ENCODE measurements around the gene FBXO15.

Gene FBXO15

DNA sequence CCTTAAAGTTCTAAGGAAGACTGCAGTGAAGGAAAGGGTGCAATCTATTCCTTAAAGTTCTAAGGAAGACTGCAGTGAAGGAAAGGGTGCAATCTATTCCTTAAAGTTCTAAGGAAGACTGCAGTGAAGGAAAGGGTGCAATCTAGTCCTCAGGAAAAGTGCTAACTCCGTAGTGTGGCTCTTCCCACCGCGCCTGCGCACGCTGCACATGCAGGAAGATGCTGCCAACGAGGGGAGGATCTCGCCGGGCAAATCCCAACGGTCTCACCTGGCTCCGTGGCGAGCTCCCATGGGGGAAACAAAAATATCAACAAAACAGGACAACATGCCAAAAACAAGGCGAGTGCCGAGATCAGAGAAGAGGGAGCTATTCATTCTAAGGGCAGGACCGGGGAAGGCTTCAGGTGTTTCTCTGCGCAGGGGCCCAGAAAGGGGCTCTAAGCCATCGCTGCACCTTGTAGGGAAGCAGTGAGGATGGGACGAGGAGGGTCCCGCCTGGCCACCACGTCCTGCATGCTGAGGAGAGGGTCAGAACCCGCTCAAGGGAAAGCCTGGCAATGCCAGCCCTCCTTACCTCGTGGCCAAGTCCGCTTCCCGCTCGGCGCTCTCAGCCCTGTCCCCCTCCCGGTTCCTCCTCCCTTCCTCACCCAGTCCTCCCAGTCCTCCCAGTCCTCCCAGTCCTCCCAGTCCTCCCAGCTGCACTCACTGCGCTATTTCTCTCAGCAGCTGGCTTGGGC is 25.2 kb upstream of the FBXO15 start:
- no peak overlapping the region for H3K27ac Mint-ChIP-seq
- H3K27me3 Mint-ChIP-seq = peaks cover 33% of the 10 kb centered on the region
- no peaks in the 10 kb centered on the region for H3K36me3 Mint-ChIP-seq (ENCODE audit: low read depth)
- H3K4me3 Mint-ChIP-seq = no peak overlapping the region
- peaks cover 7% of the 10 kb centered on the region for H3K4me1 Mint-ChIP-seq (ENCODE audit: low read depth)
- intact Hi-C loops (cut with micrococcal nuclease) = no loop called here
- no peaks in the 10 kb centered on the region for H3K9me3 Mint-ChIP-seq

DNA sequence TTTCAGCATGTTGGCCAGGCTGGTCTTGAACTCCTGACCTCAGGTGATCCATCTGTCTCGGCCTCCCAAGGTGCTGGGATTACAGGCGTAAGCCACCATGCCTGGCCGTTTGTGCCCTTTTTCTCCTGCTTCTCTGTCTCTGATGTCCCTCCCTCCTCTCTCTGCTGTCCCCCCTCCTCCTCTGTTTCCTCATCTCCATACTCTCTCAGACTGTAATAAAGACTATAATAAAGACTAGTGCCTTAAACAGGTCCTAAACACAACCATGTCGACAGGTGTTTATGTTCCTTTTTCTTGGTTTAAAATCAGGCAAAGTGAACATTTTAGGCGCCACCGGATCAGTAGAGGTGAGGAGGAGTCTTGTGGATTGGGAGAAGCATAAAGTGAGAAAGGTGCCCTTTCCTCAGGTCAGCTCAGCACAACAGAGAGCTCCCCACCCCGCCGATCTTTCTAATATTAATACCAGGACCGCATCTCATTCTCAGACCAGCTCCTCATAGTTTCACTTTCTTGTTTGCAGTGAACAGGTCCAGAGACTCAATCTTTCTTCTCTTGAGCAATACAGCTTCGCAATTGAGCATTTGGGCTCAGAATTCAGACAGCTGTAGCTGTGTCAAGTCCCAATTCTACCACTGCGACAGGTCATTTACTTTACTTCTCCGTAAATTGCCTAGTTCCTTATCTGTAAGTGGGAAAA is 24.4 kb upstream of the FBXO15 start:
- Mint-ChIP-seq H3K4me1 (ENCODE audit: low read depth) (peaks cover 7% of the 10 kb centered on the region), H3K27ac (no peak overlapping the region), H3K27me3 (peaks cover 33% of the 10 kb centered on the region), H3K36me3 (ENCODE audit: low read depth) (no peaks in the 10 kb centered on the region), H3K9me3 (no peaks in the 10 kb centered on the region), H3K4me3 (peak overlapping the region; percentile 18)
- intact Hi-C loops (cut with micrococcal nuclease) = no loop called here

DNA sequence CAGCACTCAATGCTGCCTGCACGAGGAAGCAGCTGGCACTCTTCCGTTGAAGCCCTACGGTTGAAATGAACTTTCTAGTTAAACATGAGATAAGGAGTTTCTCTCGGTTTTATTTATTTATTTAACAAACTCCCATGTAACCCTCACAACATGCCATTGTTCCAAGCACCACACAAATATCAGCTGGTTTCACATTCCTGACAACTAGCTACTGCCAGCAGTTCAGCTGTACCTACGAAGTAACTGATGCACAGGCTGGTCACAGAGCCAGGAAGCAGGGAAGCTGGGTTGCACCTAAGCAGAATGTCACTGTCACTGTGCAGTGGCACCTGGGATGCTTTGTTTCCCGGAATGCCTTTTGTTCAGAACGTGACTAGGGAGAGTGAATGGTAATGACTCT is 18.8 kb upstream of the FBXO15 start:
- Mint-ChIP-seq H3K27ac (no peak overlapping the region), H3K4me3 (no peak overlapping the region), H3K4me1 (ENCODE audit: low read depth) (peaks cover 32% of the 10 kb centered on the region), H3K36me3 (ENCODE audit: low read depth) (peaks cover 9% of the 10 kb centered on the region), H3K9me3 (no peaks in the 10 kb centered on the region), H3K27me3 (peaks cover 10% of the 10 kb centered on the region)
- intact Hi-C loops (cut with micrococcal nuclease) = no loop called here

DNA sequence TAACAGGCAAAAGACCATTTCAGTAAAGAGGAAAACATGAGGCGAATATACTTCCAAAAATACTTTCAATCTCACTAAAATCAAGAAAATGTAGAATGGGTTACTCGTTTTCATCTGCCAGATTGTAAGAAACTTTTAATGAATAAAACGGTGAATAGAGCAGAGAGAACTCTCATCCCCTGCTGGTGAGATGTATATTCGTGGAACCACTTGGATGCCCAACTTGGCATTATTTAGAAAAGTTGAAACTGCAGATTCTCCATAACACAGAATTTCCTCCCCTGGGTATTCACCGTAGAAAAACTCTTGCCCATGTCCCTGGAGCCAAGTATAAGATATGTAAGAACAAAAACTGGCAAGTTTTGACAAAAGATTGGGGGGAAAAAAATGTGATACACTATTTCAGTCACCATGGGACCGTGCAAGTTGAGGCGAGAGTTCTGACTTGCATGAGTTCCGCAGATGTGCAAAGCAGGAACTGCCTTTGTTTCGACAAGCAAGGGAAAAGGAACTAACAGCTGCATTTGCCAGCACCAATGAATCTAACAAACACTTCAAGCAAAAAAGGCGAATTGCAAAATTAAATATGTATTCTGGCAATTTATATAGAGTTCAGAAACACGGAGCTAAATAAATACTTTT is 15.5 kb upstream of the FBXO15 start:
- H3K4me3 Mint-ChIP-seq = peak overlapping the region; percentile 20
- peaks cover 44% of the 10 kb centered on the region for H3K4me1 Mint-ChIP-seq (ENCODE audit: low read depth)
- peaks cover 41% of the 10 kb centered on the region for H3K36me3 Mint-ChIP-seq (ENCODE audit: low read depth)
- intact Hi-C loops (cut with micrococcal nuclease) = no loop called here
- H3K27me3 Mint-ChIP-seq = peaks cover 3% of the 10 kb centered on the region
- peak overlapping the region; percentile 57 for H3K27ac Mint-ChIP-seq
- no peaks in the 10 kb centered on the region for H3K9me3 Mint-ChIP-seq

DNA sequence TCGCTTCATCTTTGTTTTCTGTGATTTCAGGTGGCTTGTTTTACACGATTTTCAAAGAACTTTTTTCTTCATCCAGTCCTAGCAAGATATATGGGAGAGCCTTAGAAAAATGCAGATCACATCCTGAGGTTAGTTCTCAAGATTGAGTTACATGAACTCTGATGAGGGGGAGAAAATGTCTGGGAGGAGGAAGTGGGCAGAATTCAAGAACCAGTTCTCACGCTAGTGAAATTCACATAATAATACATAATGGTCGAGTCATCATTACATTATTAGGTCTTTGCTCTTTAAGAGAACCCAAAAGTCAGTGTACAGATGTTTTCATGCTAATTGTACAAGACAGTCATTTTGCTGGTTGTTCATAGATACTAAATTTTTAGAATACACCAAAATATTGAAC is 7.6 kb upstream of the FBXO15 start:
- peaks cover 83% of the 10 kb centered on the region for H3K36me3 Mint-ChIP-seq (ENCODE audit: low read depth)
- H3K9me3 Mint-ChIP-seq = no peaks in the 10 kb centered on the region

DNA sequence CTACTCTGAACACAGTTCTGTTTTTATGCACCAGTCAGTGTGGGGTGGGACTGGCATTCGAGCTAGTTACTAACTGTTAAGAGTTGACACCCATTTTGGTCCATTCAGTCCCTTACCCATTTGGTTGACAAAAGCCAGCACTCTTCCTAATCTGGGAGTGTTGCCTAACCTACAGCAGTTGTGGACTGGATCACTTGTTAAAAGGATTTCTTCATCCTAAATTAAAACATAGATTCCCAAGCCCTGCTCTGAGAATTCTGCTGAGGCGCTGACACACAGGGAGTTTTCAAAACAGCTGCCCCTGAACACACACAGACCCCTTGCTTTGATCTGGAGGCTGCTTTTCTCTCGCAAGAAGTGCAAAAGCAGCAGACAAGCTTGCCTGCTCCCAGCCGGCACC is 7.1 kb upstream of the FBXO15 start:
- Mint-ChIP-seq H3K4me1 (ENCODE audit: low read depth) (peaks cover 33% of the 10 kb centered on the region), H3K4me3 (no peak overlapping the region), H3K36me3 (ENCODE audit: low read depth) (peaks cover 81% of the 10 kb centered on the region), H3K27me3 (no peaks in the 10 kb centered on the region), H3K9me3 (no peaks in the 10 kb centered on the region), H3K27ac (peak overlapping the region; percentile 24)
- intact Hi-C loops (cut with micrococcal nuclease) = no loop called here

More for the DNA sequence above, 7.6 kb upstream of the FBXO15 start:
- H3K27me3 Mint-ChIP-seq = no peaks in the 10 kb centered on the region
- H3K27ac Mint-ChIP-seq = peak overlapping the region; percentile 24
- H3K4me3 Mint-ChIP-seq = no peak overlapping the region
- intact Hi-C loops (cut with micrococcal nuclease) = no loop called here
- H3K4me1 Mint-ChIP-seq (ENCODE audit: low read depth) = peaks cover 29% of the 10 kb centered on the region

DNA sequence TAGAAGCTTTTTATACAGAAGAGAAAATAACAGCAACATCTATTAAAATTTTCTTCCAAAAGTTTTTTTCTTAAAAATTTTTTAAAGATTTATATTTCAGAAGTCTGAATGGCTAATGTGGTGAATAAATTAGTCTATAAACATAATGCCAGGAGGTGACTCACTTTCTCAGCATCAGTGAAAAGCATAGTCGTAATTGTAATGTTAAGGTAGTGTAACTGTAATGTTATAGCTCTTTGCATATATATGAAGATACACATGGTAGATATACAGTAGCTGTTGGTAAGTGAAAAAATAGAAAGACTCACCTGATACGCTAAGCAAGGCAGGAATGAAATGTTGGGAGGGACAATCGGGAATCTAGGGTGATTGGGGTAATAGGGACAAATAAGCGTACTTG is 6.2 kb upstream of the FBXO15 start:
- no peaks in the 10 kb centered on the region for H3K9me3 Mint-ChIP-seq
- no peaks in the 10 kb centered on the region for H3K27me3 Mint-ChIP-seq
- peaks cover 42% of the 10 kb centered on the region for H3K4me1 Mint-ChIP-seq (ENCODE audit: low read depth)
- H3K36me3 Mint-ChIP-seq (ENCODE audit: low read depth) = peaks cover 73% of the 10 kb centered on the region
- intact Hi-C loops (cut with micrococcal nuclease) = no loop called here
- no peak overlapping the region for H3K4me3 Mint-ChIP-seq
- H3K27ac Mint-ChIP-seq = no peak overlapping the region

DNA sequence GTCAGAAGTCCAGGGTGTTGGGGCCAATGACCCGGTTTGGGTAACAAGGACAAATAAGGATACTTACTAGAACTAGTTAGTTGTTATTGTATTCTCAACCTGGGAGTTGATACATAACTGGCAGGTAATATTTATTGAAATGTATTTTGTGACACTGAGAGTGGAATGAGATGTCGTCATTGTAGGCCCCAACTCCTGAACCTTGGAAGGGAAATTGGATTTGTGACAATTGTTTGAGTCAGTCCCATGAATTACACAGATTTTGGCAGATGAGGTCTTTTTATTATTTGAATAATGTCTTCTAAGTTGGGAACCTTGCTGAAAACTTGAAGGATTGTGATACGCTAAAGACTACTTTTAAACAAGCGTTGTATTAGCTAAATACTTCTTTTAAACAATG is 5.7 kb upstream of the FBXO15 start:
- H3K27ac Mint-ChIP-seq = peak overlapping the region; percentile 19

DNA sequence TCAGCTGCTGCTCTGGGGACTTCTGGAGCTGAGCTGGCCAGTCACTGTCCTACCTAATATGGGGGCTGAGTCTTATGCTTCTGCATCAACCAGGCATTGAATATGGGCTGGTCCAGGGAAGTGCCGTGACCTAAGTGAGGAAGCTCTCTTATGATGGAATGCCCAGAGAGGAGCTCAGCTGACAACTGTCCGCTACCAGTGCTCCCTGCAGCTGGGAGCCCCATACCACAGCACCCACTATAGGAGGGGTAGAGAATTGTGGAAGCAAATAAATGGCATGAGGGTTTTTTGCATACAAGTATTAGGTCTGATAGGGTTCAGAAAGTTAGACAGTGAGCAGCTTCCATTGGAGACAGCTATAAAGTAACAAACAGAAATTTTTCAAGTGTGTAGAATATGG is 5.2 kb upstream of the FBXO15 start:
- Mint-ChIP-seq H3K4me3 (no peak overlapping the region), H3K27me3 (no peaks in the 10 kb centered on the region), H3K27ac (peak overlapping the region; percentile 19), H3K9me3 (no peaks in the 10 kb centered on the region), H3K36me3 (ENCODE audit: low read depth) (peaks cover 65% of the 10 kb centered on the region), H3K4me1 (ENCODE audit: low read depth) (peaks cover 44% of the 10 kb centered on the region)
- intact Hi-C loops (cut with micrococcal nuclease) = no loop called here

More for the DNA sequence above, 5.7 kb upstream of the FBXO15 start:
- H3K9me3 Mint-ChIP-seq = no peaks in the 10 kb centered on the region
- H3K36me3 Mint-ChIP-seq (ENCODE audit: low read depth) = peaks cover 70% of the 10 kb centered on the region
- intact Hi-C loops (cut with micrococcal nuclease) = no loop called here
- no peaks in the 10 kb centered on the region for H3K27me3 Mint-ChIP-seq
- no peak overlapping the region for H3K4me3 Mint-ChIP-seq
- H3K4me1 Mint-ChIP-seq (ENCODE audit: low read depth) = peaks cover 44% of the 10 kb centered on the region

DNA sequence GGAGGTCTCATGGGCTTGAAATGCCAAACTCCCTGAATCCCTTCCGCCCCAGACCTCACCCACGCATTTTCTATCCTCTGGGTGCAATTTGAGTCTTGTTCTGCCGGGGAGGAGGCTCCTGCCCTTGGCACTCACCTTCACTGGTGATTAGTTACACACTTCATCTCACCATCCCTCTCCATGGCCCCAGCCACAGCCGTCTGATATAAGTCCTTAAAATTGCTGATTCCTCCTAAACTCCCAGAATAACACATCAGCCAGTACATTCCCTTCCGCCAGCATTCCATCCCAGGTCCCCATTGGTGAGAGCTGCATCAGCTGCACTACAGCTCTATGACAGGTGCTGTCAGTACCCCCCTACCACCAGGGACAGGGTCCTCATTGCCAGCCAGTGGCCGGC is 4.6 kb upstream of the FBXO15 start:
- H3K27me3 Mint-ChIP-seq = no peaks in the 10 kb centered on the region
- H3K4me1 Mint-ChIP-seq (ENCODE audit: low read depth) = peaks cover 44% of the 10 kb centered on the region
- intact Hi-C loops (cut with micrococcal nuclease) = no loop called here
- no peak overlapping the region for H3K4me3 Mint-ChIP-seq
- H3K9me3 Mint-ChIP-seq = no peaks in the 10 kb centered on the region
- peaks cover 59% of the 10 kb centered on the region for H3K36me3 Mint-ChIP-seq (ENCODE audit: low read depth)
- H3K27ac Mint-ChIP-seq = peak overlapping the region; percentile 6

DNA sequence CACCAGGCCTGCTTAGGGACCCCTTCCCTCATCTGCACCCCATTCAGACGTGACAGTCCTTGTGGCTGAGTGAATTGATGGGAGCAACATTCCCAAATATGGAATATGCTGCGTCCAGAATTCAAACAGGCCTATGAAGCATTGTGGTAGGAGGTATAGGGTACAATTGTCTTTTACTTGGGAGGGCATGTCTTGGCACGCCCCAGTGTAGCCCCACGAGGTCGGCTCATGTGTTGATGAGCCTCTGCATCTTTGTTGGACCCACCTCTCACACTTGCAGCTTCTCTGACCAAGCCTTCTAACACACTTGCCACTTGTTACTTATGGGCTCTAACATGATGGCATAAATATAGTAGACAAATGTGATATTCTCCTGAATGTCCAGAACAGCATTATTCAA is 2.2 kb upstream of the FBXO15 start:
- intact Hi-C loops (cut with micrococcal nuclease) = loop anchor here (2.0 kb wide), 2 partner anchors 143 to 351 kb away; no protein-coding TSS in a partner anchor
- Mint-ChIP-seq H3K27ac (no peak overlapping the region), H3K36me3 (ENCODE audit: low read depth) (peaks cover 43% of the 10 kb centered on the region), H3K27me3 (peaks cover 4% of the 10 kb centered on the region), H3K9me3 (no peaks in the 10 kb centered on the region), H3K4me1 (ENCODE audit: low read depth) (peaks cover 43% of the 10 kb centered on the region), H3K4me3 (no peak overlapping the region)

DNA sequence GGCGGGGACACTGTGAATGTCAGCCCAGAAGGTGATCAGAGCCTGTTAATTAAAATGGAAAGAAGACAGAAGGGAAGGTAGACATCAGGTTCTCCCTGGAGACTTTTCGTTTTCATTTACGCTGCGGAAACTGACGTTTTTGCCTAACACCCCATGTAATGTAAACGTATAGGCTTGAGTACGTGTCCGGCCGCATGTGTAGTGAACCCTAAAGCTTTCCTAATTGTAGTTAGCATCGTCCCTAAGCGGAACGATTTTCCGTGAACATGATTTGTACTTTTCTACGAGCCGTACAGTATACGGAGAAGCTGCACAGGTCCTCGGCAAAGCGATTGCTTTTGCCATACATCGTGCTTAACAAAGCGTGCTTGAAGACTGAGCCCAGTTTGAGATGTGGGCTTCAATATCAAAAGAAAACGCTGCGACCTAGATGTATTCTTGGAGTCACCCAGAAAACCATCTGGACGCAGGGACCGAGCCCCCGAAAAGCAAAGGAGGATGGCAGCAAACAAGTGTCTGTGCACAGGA is 973 bp upstream of the FBXO15 start:
- Mint-ChIP-seq H3K4me1 (ENCODE audit: low read depth) (peaks cover 43% of the 10 kb centered on the region), H3K36me3 (ENCODE audit: low read depth) (peaks cover 30% of the 10 kb centered on the region), H3K27ac (peak overlapping the region; percentile 97), H3K27me3 (peaks cover 4% of the 10 kb centered on the region), H3K4me3 (peak overlapping the region; percentile 92), H3K9me3 (no peaks in the 10 kb centered on the region)
- intact Hi-C loops (cut with micrococcal nuclease) = loop anchor here (1.0 to 2.0 kb wide), 3 partner anchors 144 to 449 kb away; partner anchors contain the start of gene ZNF407

DNA sequence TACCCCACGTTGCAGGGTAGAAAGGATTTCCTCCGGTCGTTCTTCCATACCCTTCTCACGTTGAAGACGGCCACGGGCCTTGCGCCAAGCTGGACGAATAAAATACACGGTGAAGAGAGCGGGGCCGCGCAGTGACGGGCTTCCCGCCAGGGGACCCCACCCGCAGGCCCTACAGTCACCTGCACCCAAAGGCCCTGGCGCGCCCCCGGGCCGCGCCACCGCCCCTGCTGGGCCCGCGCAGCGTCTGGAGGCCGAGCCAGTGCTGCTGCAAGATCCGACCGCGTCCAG is 199 bp downstream of the FBXO15 start:
- Mint-ChIP-seq H3K4me3 (peak overlapping the region; percentile 92), H3K9me3 (no peaks in the 10 kb centered on the region), H3K27me3 (peaks cover 4% of the 10 kb centered on the region), H3K27ac (peak overlapping the region; percentile 97), H3K4me1 (ENCODE audit: low read depth) (peaks cover 36% of the 10 kb centered on the region), H3K36me3 (ENCODE audit: low read depth) (peaks cover 22% of the 10 kb centered on the region)
- intact Hi-C loops (cut with micrococcal nuclease) = no loop called here

DNA sequence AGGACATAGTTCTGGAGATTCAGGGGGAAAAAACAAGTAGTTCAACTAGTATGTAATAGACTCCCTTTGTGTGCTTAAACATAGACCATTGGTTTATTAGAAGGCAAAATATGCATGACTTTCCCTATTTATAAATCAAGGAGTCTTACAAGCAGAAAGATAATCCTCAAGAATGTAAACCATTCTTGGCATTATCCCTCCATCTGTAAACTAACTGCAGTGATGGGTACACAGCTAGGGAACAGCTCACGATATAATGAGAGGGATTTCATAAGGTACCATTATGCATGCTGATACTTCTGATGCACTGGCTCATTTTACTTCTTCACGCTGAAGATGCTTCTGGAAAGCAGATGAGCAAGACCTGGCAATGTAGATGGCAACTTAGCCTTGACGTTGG is 878 bp downstream of the FBXO15 start:
- peaks cover 4% of the 10 kb centered on the region for H3K27me3 Mint-ChIP-seq
- H3K4me1 Mint-ChIP-seq (ENCODE audit: low read depth) = peaks cover 31% of the 10 kb centered on the region
- H3K9me3 Mint-ChIP-seq = no peaks in the 10 kb centered on the region
- no peak overlapping the region for H3K27ac Mint-ChIP-seq
- peak overlapping the region; percentile 92 for H3K4me3 Mint-ChIP-seq
- intact Hi-C loops (cut with micrococcal nuclease) = no loop called here
- peaks cover 16% of the 10 kb centered on the region for H3K36me3 Mint-ChIP-seq (ENCODE audit: low read depth)
